HEK293 (cell line): ENCODE measurements around the gene SH3RF3.

Source experiments
- CTCF ChIA-PET: fragments of 350-600 bp; formaldehyde crosslinking; extraction: SDS; loops from one replicate; lab custom pipeline; 2021; ENCODE audit warnings: antibody characterized with exemption; lab: Yijun Ruan, JAX
- POLR2A ChIA-PET: fragments of 300-600 bp; formaldehyde crosslinking; extraction: SDS; loops from one replicate; lab custom pipeline; 2020; ENCODE audit warnings: antibody characterized with exemption, inconsistent platforms; lab: Yijun Ruan, JAX
- H3K27ac ChIP-seq: fragments of 200-500 bp; sonication (Bioruptor generic); 2 replicates; pipeline ENCODE4 v1.5.1; 2014; ENCODE audit warnings: low read depth, low read length, control low read depth, inconsistent platforms; ENCODE audit errors: extremely low read depth
- H3K36me3 ChIP-seq, 2 experiments: fragments of 200-500 bp in 1 of 2; sonication (Bioruptor generic) in 1 of 2; 1 replicate in 1 of 2; 2 replicates in 1 of 2; pipeline ENCODE4 v1.5.1; 2014 to 2017; ENCODE audit warnings: inconsistent platforms in 2 of 2, low read length in 2 of 2; ENCODE audit not compliant: control insufficient read depth in 2 of 2, insufficient read depth in 1 of 2
- H3K4me1 ChIP-seq: fragments of 200-500 bp; sonication (Bioruptor generic); 2 replicates; pipeline ENCODE4 v1.5.1; 2014; ENCODE audit warnings: mild to moderate bottlenecking, low read length, inconsistent platforms; ENCODE audit not compliant: control insufficient read depth, insufficient read depth
- H3K4me3 ChIP-seq: 2 replicates; pipeline ENCODE4 v1.5.1; 2011; ENCODE audit warnings: low read depth, mild to moderate bottlenecking, control low read depth, low read length, moderate library complexity
- H3K9me3 ChIP-seq: fragments of 200-500 bp; sonication (Bioruptor generic); 2 replicates; pipeline ENCODE4 v1.5.1; 2014; ENCODE audit warnings: low read depth, low read length, inconsistent platforms; ENCODE audit not compliant: control insufficient read depth, insufficient read depth
- ELK4 ChIP-seq: IDR thresholded peaks from 2 replicates; pipeline ENCODE4 v1.6.1; 2011; ENCODE audit warnings: mild to moderate bottlenecking, low read depth, low read length, borderline replicate concordance
- GLI2 ChIP-seq: fragments of 450-650 bp; formaldehyde crosslinking; IDR thresholded peaks from 2 replicates; pipeline ENCODE4; 2017; ENCODE audit warnings: missing biosample characterization, missing genetic modification characterization, low read depth, borderline replicate concordance
- MZF1 ChIP-seq: fragments of 450-650 bp; formaldehyde crosslinking; IDR thresholded peaks from 2 replicates; pipeline ENCODE4 v1.5.1; 2017; ENCODE audit warnings: missing biosample characterization, missing genetic modification characterization, borderline replicate concordance
- OSR2 ChIP-seq: fragments of 450-650 bp; formaldehyde crosslinking; IDR thresholded peaks from 2 replicates; pipeline ENCODE4 v1.5.1; 2016; ENCODE audit warnings: missing biosample characterization, missing genetic modification characterization
- PBX3 ChIP-seq: sonication (generic); formaldehyde crosslinking; IDR thresholded peaks from 2 replicates; pipeline ENCODE4 v1.8.1; 2022; ENCODE audit warnings: mild to moderate bottlenecking, moderate library complexity, missing genetic modification reagents
- SCRT1 ChIP-seq: fragments of 450-650 bp; formaldehyde crosslinking; IDR thresholded peaks from 2 replicates; pipeline ENCODE4 v1.5.1; 2016; ENCODE audit warnings: missing biosample characterization, missing genetic modification characterization, borderline replicate concordance
- SP7 ChIP-seq: fragments of 450-650 bp; formaldehyde crosslinking; IDR thresholded peaks from 2 replicates; pipeline ENCODE4 v1.5.1; 2016; ENCODE audit warnings: missing biosample characterization, missing genetic modification characterization
- TCF7L2 ChIP-seq: IDR thresholded peaks from 2 replicates; pipeline ENCODE4 v1.6.1; 2011; ENCODE audit warnings: low read depth, mild to moderate bottlenecking, inconsistent platforms, low read length, moderate library complexity, borderline replicate concordance
- YY1 ChIP-seq: fragments of 450-650 bp; formaldehyde crosslinking; IDR thresholded peaks from 2 replicates; pipeline ENCODE4 v1.5.1; 2018; ENCODE audit warnings: missing biosample characterization, missing genetic modification characterization
- YY2 ChIP-seq: fragments of 450-650 bp; formaldehyde crosslinking; IDR thresholded peaks from 2 replicates; pipeline ENCODE4 v1.5.1; 2016; ENCODE audit warnings: missing biosample characterization, missing genetic modification characterization
- ZBTB1 ChIP-seq: fragments of 450-650 bp; formaldehyde crosslinking; IDR thresholded peaks from 2 replicates; pipeline ENCODE4 v1.5.1; 2016; ENCODE audit warnings: missing biosample characterization, missing genetic modification characterization
- ZBTB20 ChIP-seq: fragments of 450-650 bp; formaldehyde crosslinking; IDR thresholded peaks from 2 replicates; pipeline ENCODE4 v1.5.1; 2016; ENCODE audit warnings: missing biosample characterization, missing genetic modification characterization
- ZNF155 ChIP-seq: fragments of 450-650 bp; formaldehyde crosslinking; IDR thresholded peaks from 2 replicates; pipeline ENCODE4 v1.5.1; 2016; ENCODE audit warnings: missing biosample characterization, missing genetic modification characterization
- ZNF184 ChIP-seq: fragments of 450-650 bp; IDR thresholded peaks from 2 replicates; pipeline ENCODE4 v1.5.1; 2018; ENCODE audit warnings: missing biosample characterization, mild to moderate bottlenecking, missing genetic modification characterization
- ZNF221 ChIP-seq: fragments of 450-650 bp; formaldehyde crosslinking; IDR thresholded peaks from 2 replicates; pipeline ENCODE4 v1.5.1; 2017; ENCODE audit warnings: missing biosample characterization, missing genetic modification characterization, borderline replicate concordance
- ZNF544 ChIP-seq: fragments of 450-650 bp; formaldehyde crosslinking; IDR thresholded peaks from 2 replicates; pipeline ENCODE4 v1.5.0; 2017; ENCODE audit warnings: missing biosample characterization, missing genetic modification characterization
- ZNF571 ChIP-seq: fragments of 450-650 bp; formaldehyde crosslinking; IDR thresholded peaks from 2 replicates; pipeline ENCODE4 v1.5.0; 2017; ENCODE audit warnings: missing biosample characterization, missing genetic modification characterization
- ZNF580 ChIP-seq: fragments of 450-650 bp; formaldehyde crosslinking; IDR thresholded peaks from 2 replicates; pipeline ENCODE4 v1.5.1; 2016; ENCODE audit warnings: missing biosample characterization, missing genetic modification characterization
- ZNF610 ChIP-seq: fragments of 450-650 bp; formaldehyde crosslinking; IDR thresholded peaks from 2 replicates; pipeline ENCODE4 v1.5.1; 2016; ENCODE audit warnings: missing biosample characterization, missing genetic modification characterization, borderline replicate concordance
- ZNF677 ChIP-seq: fragments of 450-650 bp; IDR thresholded peaks from 2 replicates; pipeline ENCODE4 v1.5.0; 2018; ENCODE audit warnings: missing biosample characterization, mild to moderate bottlenecking, missing genetic modification characterization, moderate library complexity
- ZNF791 ChIP-seq: fragments of 450-650 bp; formaldehyde crosslinking; IDR thresholded peaks from 2 replicates; pipeline ENCODE4 v1.5.1; 2016; ENCODE audit warnings: missing biosample characterization, missing genetic modification characterization
- ZNF837 ChIP-seq: fragments of 450-650 bp; formaldehyde crosslinking; IDR thresholded peaks from 2 replicates; pipeline ENCODE4 v1.5.1; 2016; ENCODE audit warnings: missing biosample characterization, missing genetic modification characterization
- ZSCAN30 ChIP-seq: fragments of 450-650 bp; IDR thresholded peaks from 2 replicates; pipeline ENCODE4 v1.5.1; 2018; ENCODE audit warnings: missing biosample characterization, mild to moderate bottlenecking, missing genetic modification characterization, moderate library complexity
- TF ChIP-seq, protein P1 (sequence below): fragments of 450-650 bp; formaldehyde crosslinking; IDR thresholded peaks from 2 replicates; pipeline ENCODE4 v1.5.1; 2016; ENCODE audit warnings: missing biosample characterization, missing genetic modification characterization
- TF ChIP-seq, protein P2 (sequence below): fragments of 450-650 bp; formaldehyde crosslinking; IDR thresholded peaks from 2 replicates; pipeline ENCODE4 v1.5.1; 2016; ENCODE audit warnings: missing biosample characterization, missing genetic modification characterization

The SH3RF3 gene

DNA sequence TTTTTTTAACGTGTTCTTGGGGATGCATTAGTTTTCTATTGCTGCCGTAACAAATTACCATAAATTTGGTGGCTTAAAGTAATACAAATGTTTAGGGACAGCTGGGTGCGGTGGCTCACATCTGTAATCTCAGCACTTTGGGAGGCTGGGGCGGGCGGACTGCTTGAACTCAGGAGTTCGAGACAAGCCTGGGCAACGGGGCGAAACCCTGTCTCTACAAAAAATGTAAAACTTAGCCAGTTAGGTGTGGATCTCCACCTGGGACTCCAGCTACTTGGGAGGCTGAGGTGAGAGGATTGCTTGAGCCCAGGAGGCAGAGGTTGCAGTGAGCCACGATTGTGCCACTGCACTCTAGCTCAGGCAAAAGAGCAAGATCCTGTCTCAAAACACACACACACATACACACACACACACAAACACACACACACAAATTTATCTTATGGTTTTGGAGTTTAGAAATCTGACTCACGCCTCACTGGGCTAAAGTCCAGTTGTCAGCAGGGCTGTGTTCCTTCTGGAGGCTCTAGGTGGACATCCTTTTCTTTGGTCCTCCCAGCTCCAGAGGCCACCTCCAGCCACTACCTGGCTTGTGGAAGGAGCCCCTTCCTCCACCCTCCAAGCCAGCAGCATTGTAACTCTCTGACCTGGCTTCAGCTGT is 408.7 kb downstream of the SH3RF3 start:
- Histone ChIP-seq H3K36me3 (no peaks in the 10 kb centered on the region), H3K4me3 (no peak overlapping the region), H3K9me3 (no peaks in the 10 kb centered on the region), H3K4me1 (no peaks in the 10 kb centered on the region), H3K27ac (no peak overlapping the region)
- ChIA-PET POLR2A (no interaction called here), CTCF (interaction anchor here (0.5 kb wide), 1 partner anchor 64 kb away, joined by 3 read pairs; no protein-coding TSS in a partner anchor)
- TF ChIP-seq YY2 (no peak), ZNF571 (tag by site-specific recombination) (no peak), ZNF184 (no peak), ZNF544 (tag by site-specific recombination) (no peak), ZNF580 (tag by site-specific recombination) (no peak), ZNF221 (no peak), GLI2 (tag by site-specific recombination) (no peak), PBX3 (no peak)
- TF ChIP-seq, protein P1, sequence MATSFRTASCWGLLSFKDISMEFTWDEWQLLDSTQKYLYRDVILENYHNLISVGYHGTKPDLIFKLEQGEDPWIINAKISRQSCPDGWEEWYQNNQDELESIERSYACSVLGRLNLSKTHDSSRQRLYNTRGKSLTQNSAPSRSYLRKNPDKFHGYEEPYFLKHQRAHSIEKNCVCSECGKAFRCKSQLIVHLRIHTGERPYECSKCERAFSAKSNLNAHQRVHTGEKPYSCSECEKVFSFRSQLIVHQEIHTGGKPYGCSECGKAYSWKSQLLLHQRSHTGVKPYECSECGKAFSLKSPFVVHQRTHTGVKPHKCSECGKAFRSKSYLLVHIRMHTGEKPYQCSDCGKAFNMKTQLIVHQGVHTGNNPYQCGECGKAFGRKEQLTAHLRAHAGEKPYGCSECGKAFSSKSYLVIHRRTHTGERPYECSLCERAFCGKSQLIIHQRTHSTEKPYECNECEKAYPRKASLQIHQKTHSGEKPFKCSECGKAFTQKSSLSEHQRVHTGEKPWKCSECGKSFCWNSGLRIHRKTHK = no peak

DNA sequence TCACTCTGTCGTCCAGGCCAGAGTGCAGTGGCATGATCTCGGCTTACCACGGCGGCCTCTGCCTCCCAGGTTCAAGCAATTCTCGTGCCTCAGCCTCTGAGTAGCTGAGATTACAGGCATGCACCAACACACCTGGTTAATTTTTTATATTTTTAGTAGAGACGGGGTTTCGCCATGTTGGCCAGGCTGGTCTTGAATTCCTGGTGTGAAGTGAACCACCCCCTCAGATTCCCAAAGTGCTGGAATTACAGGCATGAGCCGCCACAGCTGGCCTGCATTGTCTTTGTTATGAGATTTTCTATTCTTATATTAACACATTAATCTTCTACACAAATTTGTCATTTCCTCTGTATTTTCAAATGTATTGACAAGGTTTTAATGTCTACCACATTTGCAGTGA is 409.5 kb downstream of the SH3RF3 start:
- H3K36me3 ChIP-seq = no peaks in the 10 kb centered on the region
- H3K9me3 ChIP-seq = no peaks in the 10 kb centered on the region
- H3K4me1 ChIP-seq = no peaks in the 10 kb centered on the region
- no peak overlapping the region for H3K4me3 ChIP-seq
- no peak overlapping the region for H3K27ac ChIP-seq
- TF ChIP-seq ZNF791 (tag by site-specific recombination) (no peak), SCRT1 (tag by site-specific recombination) (no peak), ZBTB20 (tag by site-specific recombination) (no peak), ZNF155 (tag by site-specific recombination) (no peak), TCF7L2 (no peak), SP7 (tag by site-specific recombination) (no peak), ELK4 (no peak), YY1 (tag by site-specific recombination) (no peak), OSR2 (tag by site-specific recombination) (no peak), ZNF677 (no peak), ZNF610 (tag by site-specific recombination) (no peak), MZF1 (tag by site-specific recombination) (no peak), ZBTB1 (tag by site-specific recombination) (no peak), ZNF837 (tag by site-specific recombination) (no peak), ZSCAN30 (tag by site-specific recombination) (no peak)
- TF ChIP-seq, protein P2, sequence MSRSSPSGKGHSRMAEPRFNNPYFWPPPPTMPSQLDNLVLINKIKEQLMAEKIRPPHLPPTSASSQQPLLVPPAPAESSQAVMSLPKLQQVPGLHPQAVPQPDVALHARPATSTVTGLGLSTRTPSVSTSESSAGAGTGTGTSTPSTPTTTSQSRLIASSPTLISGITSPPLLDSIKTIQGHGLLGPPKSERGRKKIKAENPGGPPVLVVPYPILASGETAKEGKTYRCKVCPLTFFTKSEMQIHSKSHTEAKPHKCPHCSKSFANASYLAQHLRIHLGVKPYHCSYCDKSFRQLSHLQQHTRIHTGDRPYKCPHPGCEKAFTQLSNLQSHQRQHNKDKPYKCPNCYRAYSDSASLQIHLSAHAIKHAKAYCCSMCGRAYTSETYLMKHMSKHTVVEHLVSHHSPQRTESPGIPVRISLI (tag by site-specific recombination) = no peak
- ChIA-PET CTCF (no interaction called here), POLR2A (no interaction called here)
